Measurements from ENCODE around the gene A3GALT2. TPM values are rescaled to one million over a fixed set of nuclear protein-coding genes. Genes with fewer than 3 reads are reported as not detected.

The A3GALT2 gene
- total and polyA plus RNA-seq, 9 of the 15 experiments (the other 6 are each of a cell fraction or from before 2014, with no cell fraction given): not detected

MicroRNAs within 50 kb of the gene (microRNA counts, 767-probe panel; counts per million panel counts)
- microRNA hsa-miR-3605-5p: not detected

Small RNA genes lying within 50 kb of the gene (microRNA-seq; reads per million reads assigned to microRNA genes)
- gene MIR3605 (ENCODE audit: borderline microRNAs expressed): 3.4 reads per million, percentile 37 among the genes with 10 or more reads in this experiment

Small RNA genes lying within 50 kb of the gene (small RNA-seq; reads per million reads assigned to genes)
- gene RN7SKP16: not detected

Other genes starting within 250 kb of the A3GALT2 start
- gene AZIN2, start 239.9 kb downstream of the A3GALT2 start, total RNA-seq (2014; rRNA removed): 0.61 and 0.91 TPM in 2 replicates
- 0.18 and 0.57 TPM in 2 replicates for gene AZIN2, start 239.9 kb downstream of the A3GALT2 start, total RNA-seq (2014; rRNA removed; fragmentation: Illumina TruSeq; extraction: Trizol)
- gene AZIN2, start 239.9 kb downstream of the A3GALT2 start, total RNA-seq (2015; rRNA removed; fragmentation: Illumina TruSeq; extraction: Trizol): 0.14 and 0.23 TPM in 2 replicates
- gene AZIN2, start 239.9 kb downstream of the A3GALT2 start, total RNA-seq (2021): 0.36 and 0.42 TPM in 2 replicates
- gene AZIN2, start 239.9 kb downstream of the A3GALT2 start, polyA plus RNA-seq (2011; rRNA removed): 0.41 and 0.68 TPM in 2 replicates
- gene AZIN2, start 239.9 kb downstream of the A3GALT2 start, polyA plus RNA-seq (2014; fragmentation: Illumina TruSeq; extraction: Trizol): 0.06 and 0.82 TPM in 2 replicates
- not detected for gene AZIN2, start 239.9 kb downstream of the A3GALT2 start, polyA plus RNA-seq (2014; fragmentation: Nextera tagmentation; extraction: Ambion mirVana)
- gene AZIN2, start 239.9 kb downstream of the A3GALT2 start, polyA plus RNA-seq (2014; rRNA removed): 0.22 and 0.56 TPM in 2 replicates
- gene TRIM62, start 139.1 kb downstream of the A3GALT2 start, total RNA-seq (2014; rRNA removed): 0.94 and 1.5 TPM in 2 replicates
- gene TRIM62, start 139.1 kb downstream of the A3GALT2 start, total RNA-seq (2014; rRNA removed; fragmentation: Illumina TruSeq; extraction: Trizol): 0.26 and 0.36 TPM in 2 replicates
- 0.22 and 0.60 TPM in 2 replicates for gene TRIM62, start 139.1 kb downstream of the A3GALT2 start, total RNA-seq (2015; rRNA removed; fragmentation: Illumina TruSeq; extraction: Trizol)
- 2.2 and 2.3 TPM in 2 replicates for gene TRIM62, start 139.1 kb downstream of the A3GALT2 start, total RNA-seq (2021)
- gene TRIM62, start 139.1 kb downstream of the A3GALT2 start, polyA plus RNA-seq (2011; rRNA removed): 0.18 and 0.41 TPM in 2 replicates
- gene TRIM62, start 139.1 kb downstream of the A3GALT2 start, polyA plus RNA-seq (2014; fragmentation: Illumina TruSeq; extraction: Trizol): 1.3 and 1.4 TPM in 2 replicates
- gene TRIM62, start 139.1 kb downstream of the A3GALT2 start, polyA plus RNA-seq (2014; fragmentation: Nextera tagmentation; extraction: Ambion mirVana): under 1 TPM; 0.27 to 0.62 TPM
- gene TRIM62, start 139.1 kb downstream of the A3GALT2 start, polyA plus RNA-seq (2014; rRNA removed): 0.52 and 0.58 TPM in 2 replicates
- 0.41 and 0.82 TPM in 2 replicates for gene ZNF362, start 64.6 kb downstream of the A3GALT2 start, total RNA-seq (2014; rRNA removed)
- 0.11 and 0.29 TPM in 2 replicates for gene ZNF362, start 64.6 kb downstream of the A3GALT2 start, total RNA-seq (2014; rRNA removed; fragmentation: Illumina TruSeq; extraction: Trizol)
- gene ZNF362, start 64.6 kb downstream of the A3GALT2 start, total RNA-seq (2015; rRNA removed; fragmentation: Illumina TruSeq; extraction: Trizol): 0.40 and 0.49 TPM in 2 replicates
- gene ZNF362, start 64.6 kb downstream of the A3GALT2 start, total RNA-seq (2021): 0.83 and 1.1 TPM in 2 replicates
- 0.08 and 0.58 TPM in 2 replicates for gene ZNF362, start 64.6 kb downstream of the A3GALT2 start, polyA plus RNA-seq (2011; rRNA removed)
- 0.30 and 0.65 TPM in 2 replicates for gene ZNF362, start 64.6 kb downstream of the A3GALT2 start, polyA plus RNA-seq (2014; fragmentation: Illumina TruSeq; extraction: Trizol)
- gene ZNF362, start 64.6 kb downstream of the A3GALT2 start, polyA plus RNA-seq (2014; fragmentation: Nextera tagmentation; extraction: Ambion mirVana): under 1 TPM in 1 of 2 experiments, not detected in 1; 0.01 TPM
- 0.47 and 0.48 TPM in 2 replicates for gene ZNF362, start 64.6 kb downstream of the A3GALT2 start, polyA plus RNA-seq (2014; rRNA removed)
- 43.5 and 57.7 TPM in 2 replicates for gene PHC2, start 110.0 kb upstream of the A3GALT2 start, total RNA-seq (2014; rRNA removed)
- 27.0 and 29.9 TPM in 2 replicates for gene PHC2, start 110.0 kb upstream of the A3GALT2 start, total RNA-seq (2014; rRNA removed; fragmentation: Illumina TruSeq; extraction: Trizol)
- 31.4 and 31.8 TPM in 2 replicates for gene PHC2, start 110.0 kb upstream of the A3GALT2 start, total RNA-seq (2015; rRNA removed; fragmentation: Illumina TruSeq; extraction: Trizol)
- 59.9 and 67.6 TPM in 2 replicates for gene PHC2, start 110.0 kb upstream of the A3GALT2 start, total RNA-seq (2021)
- gene PHC2, start 110.0 kb upstream of the A3GALT2 start, polyA plus RNA-seq (2011; rRNA removed): 32.4 and 34.6 TPM in 2 replicates
- gene PHC2, start 110.0 kb upstream of the A3GALT2 start, polyA plus RNA-seq (2014; fragmentation: Illumina TruSeq; extraction: Trizol): 57.1 and 63.1 TPM in 2 replicates
- gene PHC2, start 110.0 kb upstream of the A3GALT2 start, polyA plus RNA-seq (2014; fragmentation: Nextera tagmentation; extraction: Ambion mirVana): 1 to 10 TPM; 3.1 to 5.8 TPM
- gene PHC2, start 110.0 kb upstream of the A3GALT2 start, polyA plus RNA-seq (2014; rRNA removed): 41.5 and 44.1 TPM in 2 replicates
- 2.2 and 2.5 TPM in 2 replicates for gene ZSCAN20, start 151.5 kb upstream of the A3GALT2 start, total RNA-seq (2014; rRNA removed)
- gene ZSCAN20, start 151.5 kb upstream of the A3GALT2 start, total RNA-seq (2014; rRNA removed; fragmentation: Illumina TruSeq; extraction: Trizol): 2.8 and 3.0 TPM in 2 replicates
- 3.3 and 3.6 TPM in 2 replicates for gene ZSCAN20, start 151.5 kb upstream of the A3GALT2 start, total RNA-seq (2015; rRNA removed; fragmentation: Illumina TruSeq; extraction: Trizol)
- 2.5 and 2.6 TPM in 2 replicates for gene ZSCAN20, start 151.5 kb upstream of the A3GALT2 start, total RNA-seq (2021)
- 0.80 and 1.7 TPM in 2 replicates for gene ZSCAN20, start 151.5 kb upstream of the A3GALT2 start, polyA plus RNA-seq (2011; rRNA removed)
- 2.0 TPM in 2 replicates for gene ZSCAN20, start 151.5 kb upstream of the A3GALT2 start, polyA plus RNA-seq (2014; fragmentation: Illumina TruSeq; extraction: Trizol)
- gene ZSCAN20, start 151.5 kb upstream of the A3GALT2 start, polyA plus RNA-seq (2014; fragmentation: Nextera tagmentation; extraction: Ambion mirVana): under 1 TPM; 0.36 to 0.58 TPM
- 1.4 and 1.8 TPM in 2 replicates for gene ZSCAN20, start 151.5 kb upstream of the A3GALT2 start, polyA plus RNA-seq (2014; rRNA removed)